Measurements from ENCODE around the gene FLT3.

- TF ChIP-seq, protein P1, sequence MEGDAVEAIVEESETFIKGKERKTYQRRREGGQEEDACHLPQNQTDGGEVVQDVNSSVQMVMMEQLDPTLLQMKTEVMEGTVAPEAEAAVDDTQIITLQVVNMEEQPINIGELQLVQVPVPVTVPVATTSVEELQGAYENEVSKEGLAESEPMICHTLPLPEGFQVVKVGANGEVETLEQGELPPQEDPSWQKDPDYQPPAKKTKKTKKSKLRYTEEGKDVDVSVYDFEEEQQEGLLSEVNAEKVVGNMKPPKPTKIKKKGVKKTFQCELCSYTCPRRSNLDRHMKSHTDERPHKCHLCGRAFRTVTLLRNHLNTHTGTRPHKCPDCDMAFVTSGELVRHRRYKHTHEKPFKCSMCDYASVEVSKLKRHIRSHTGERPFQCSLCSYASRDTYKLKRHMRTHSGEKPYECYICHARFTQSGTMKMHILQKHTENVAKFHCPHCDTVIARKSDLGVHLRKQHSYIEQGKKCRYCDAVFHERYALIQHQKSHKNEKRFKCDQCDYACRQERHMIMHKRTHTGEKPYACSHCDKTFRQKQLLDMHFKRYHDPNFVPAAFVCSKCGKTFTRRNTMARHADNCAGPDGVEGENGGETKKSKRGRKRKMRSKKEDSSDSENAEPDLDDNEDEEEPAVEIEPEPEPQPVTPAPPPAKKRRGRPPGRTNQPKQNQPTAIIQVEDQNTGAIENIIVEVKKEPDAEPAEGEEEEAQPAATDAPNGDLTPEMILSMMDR (IDR thresholded peaks at IDR 0.05) = peak; percentile 86 to 88 (median 88)
- TF ChIP-seq POLR2A (IDR thresholded peaks at IDR 0.05) = no peak
Measured at GRCh38 chr13:27953676-27954405, 146.5 kb downstream of the FLT3 start.

Data from testis (tissue), 2 donors.